ENCODE data around the gene IL1RAPL2. TPM values are rescaled to one million over a fixed set of nuclear protein-coding genes. Genes with fewer than 3 reads are reported as not detected.

The IL1RAPL2 gene
- total and polyA plus RNA-seq, 11 donors, result 0.08 to 0.16 (median 0.10) TPM; not detected in 8

DNA sequence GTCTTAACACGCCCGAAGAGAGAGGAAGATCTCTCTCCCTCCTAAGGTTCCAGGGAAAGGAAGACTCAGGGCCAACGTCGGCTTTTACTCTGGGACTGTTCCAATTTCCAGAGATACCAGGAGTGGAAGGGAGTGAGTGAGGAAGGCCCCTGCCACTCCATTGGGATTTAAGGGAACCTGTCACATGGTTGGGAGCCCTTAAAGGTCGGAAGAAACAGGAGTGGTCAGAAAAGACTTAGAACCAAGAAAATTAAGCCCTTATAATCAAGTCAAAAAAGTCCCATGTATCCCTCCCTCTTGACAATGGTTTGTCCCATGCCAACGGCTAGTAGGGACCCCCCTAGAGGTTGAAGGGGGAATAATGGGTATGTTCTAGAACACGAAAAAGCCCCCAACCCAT lies 654.6 kb downstream of the IL1RAPL2 start, which contains the start of gene TEX13A:
Gene TEX13A (minus strand): TSS at position 59 of the 400 bp plus-strand sequence. CDS start 297 bp downstream, outside the sequence.
- Histone ChIP-seq H3K27ac (no peak within 1 kb of the TSS), H3K36me3 (no peaks in the 10 kb centered on the region), H3K27me3 (no peaks in the 10 kb centered on the region), H3K4me1 (no peaks in the 10 kb centered on the region), H3K4me3 (no peak within 1 kb of the TSS), H3K9me3 (peaks cover 0 to 8% (median 0%) of the 10 kb centered on the region in 12 donors)
- ATAC-seq (no peak), DNase-seq (no peak)
- WGBS, 4 donors, result 69 to 86% (median 77%) methylated on average over 7 of the region's 7 CpGs
- intact Hi-C loops (cut with DNase I), result no loop called here
- TF ChIP-seq, protein P1, sequence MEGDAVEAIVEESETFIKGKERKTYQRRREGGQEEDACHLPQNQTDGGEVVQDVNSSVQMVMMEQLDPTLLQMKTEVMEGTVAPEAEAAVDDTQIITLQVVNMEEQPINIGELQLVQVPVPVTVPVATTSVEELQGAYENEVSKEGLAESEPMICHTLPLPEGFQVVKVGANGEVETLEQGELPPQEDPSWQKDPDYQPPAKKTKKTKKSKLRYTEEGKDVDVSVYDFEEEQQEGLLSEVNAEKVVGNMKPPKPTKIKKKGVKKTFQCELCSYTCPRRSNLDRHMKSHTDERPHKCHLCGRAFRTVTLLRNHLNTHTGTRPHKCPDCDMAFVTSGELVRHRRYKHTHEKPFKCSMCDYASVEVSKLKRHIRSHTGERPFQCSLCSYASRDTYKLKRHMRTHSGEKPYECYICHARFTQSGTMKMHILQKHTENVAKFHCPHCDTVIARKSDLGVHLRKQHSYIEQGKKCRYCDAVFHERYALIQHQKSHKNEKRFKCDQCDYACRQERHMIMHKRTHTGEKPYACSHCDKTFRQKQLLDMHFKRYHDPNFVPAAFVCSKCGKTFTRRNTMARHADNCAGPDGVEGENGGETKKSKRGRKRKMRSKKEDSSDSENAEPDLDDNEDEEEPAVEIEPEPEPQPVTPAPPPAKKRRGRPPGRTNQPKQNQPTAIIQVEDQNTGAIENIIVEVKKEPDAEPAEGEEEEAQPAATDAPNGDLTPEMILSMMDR (IDR thresholded peaks at IDR 0.05), result no peak
- TF ChIP-seq POLR2A (IDR thresholded peaks at IDR 0.05), result no peak

DNA sequence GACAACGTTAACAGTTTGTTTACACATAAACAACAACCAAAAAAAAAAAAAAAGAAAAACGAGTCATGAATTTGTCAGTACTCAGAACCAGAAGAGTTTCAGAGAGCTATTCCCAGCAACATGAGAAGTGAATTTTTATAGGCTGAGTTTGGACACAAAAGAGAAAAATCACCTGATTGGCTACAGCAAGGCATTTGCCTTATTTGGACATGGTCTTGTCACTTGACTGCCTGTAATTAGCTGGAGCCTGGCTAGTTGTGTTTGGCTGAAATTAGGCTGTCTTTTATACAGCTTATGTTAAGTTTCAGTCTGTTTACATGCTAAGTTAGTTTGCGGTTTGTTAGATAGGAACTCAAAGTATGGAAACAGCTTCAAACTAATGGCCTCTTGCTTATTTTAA lies 655.4 kb downstream of the IL1RAPL2 start:
- no peak for ATAC-seq
- peaks cover 0 to 3% (median 0%) of the 10 kb centered on the region in 12 donors for H3K9me3 ChIP-seq
- no peak for DNase-seq
- H3K4me1 ChIP-seq, result no peaks in the 10 kb centered on the region
- H3K36me3 ChIP-seq, result no peaks in the 10 kb centered on the region
- no peak overlapping the region for H3K27ac ChIP-seq
- 62 to 86% (median 73%) methylated on average over 3 of the region's 3 CpGs for WGBS, 4 donors
- no peaks in the 10 kb centered on the region for H3K27me3 ChIP-seq
- H3K4me3 ChIP-seq, result no peak overlapping the region
- TF ChIP-seq, protein P1 (IDR thresholded peaks at IDR 0.05), result no peak
- TF ChIP-seq POLR2A (IDR thresholded peaks at IDR 0.05), result no peak
- intact Hi-C loops (cut with DNase I), result no loop called here

DNA sequence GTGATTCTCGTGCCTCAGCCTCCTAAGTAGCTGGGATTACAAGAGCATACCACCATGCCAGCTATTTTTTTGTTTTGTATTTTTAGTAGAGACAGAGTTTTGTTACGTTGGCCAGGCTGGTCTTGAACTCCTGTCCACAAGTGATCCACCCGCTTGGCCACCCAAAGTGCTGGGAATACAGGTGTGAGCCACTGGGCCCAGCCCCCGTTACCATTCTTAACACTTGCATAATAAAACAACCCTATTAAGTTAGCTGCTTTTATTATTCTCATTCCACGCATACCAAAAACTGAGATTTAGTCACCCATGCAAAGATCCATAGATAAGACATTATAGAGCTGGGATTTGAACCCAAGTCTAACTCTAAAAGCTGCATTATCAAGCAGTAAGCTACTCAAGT lies 660.5 kb downstream of the IL1RAPL2 start:
- intact Hi-C loops (cut with DNase I), result no loop called here
- no peak for ATAC-seq
- WGBS, 4 donors, result 70 to 81% (median 77%) methylated on average over 5 of the region's 5 CpGs

DNA sequence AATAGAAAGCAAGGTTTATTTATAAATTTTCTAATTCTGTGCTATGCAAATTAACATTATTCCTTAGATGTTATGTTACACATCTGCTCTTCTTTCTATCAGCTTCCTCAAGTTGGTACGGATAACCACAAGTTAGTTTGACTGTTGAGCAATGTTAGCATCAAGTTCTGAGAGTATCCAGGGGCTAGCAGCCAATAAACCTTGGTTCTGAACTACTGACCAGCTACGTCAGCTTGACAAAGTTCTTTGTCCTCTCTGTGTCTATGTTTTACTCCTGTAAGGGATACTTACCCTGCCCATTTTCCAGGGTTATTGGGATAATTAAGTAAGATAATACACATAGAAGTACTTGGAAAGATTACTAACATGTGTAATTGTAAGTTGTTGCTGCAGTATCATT lies 662.6 kb downstream of the IL1RAPL2 start:
- DNase-seq (no peak), ATAC-seq (no peak)
- intact Hi-C loops (cut with DNase I), result no loop called here
- TF ChIP-seq, protein P1 (IDR thresholded peaks at IDR 0.05), result no peak
- no peak for TF ChIP-seq POLR2A (IDR thresholded peaks at IDR 0.05)
- peaks cover 0 to 3% (median 0%) of the 10 kb centered on the region in 9 donors for H3K27me3 ChIP-seq
- H3K27ac ChIP-seq, result no peak overlapping the region
- no peaks in the 10 kb centered on the region for H3K4me1 ChIP-seq
- no peaks in the 10 kb centered on the region for H3K9me3 ChIP-seq
- no peak overlapping the region for H3K4me3 ChIP-seq
- WGBS, 4 donors, result 64 to 74% (median 69%) methylated on average over 2 of the region's 2 CpGs
- no peaks in the 10 kb centered on the region for H3K36me3 ChIP-seq

More for the DNA sequence above, 660.5 kb downstream of the IL1RAPL2 start:
- Histone ChIP-seq H3K27me3 (no peaks in the 10 kb centered on the region), H3K4me3 (no peak overlapping the region), H3K27ac (no peak overlapping the region), H3K36me3 (no peaks in the 10 kb centered on the region), H3K4me1 (no peaks in the 10 kb centered on the region), H3K9me3 (no peaks in the 10 kb centered on the region)
- TF ChIP-seq, protein P1 (IDR thresholded peaks at IDR 0.05), result no peak
- TF ChIP-seq POLR2A (IDR thresholded peaks at IDR 0.05), result no peak
- no peak for DNase-seq

All from heart left ventricle (tissue), 16 donors.